ENCODE data around the gene FOXJ3. TPM values are rescaled to one million over a fixed set of nuclear protein-coding genes. Genes with fewer than 3 reads are reported as not detected.

FOXJ3 gene
- total RNA-seq, 4 donors from 2014 or later: 42.9 to 68.5 (median 52.5) TPM

DNA sequence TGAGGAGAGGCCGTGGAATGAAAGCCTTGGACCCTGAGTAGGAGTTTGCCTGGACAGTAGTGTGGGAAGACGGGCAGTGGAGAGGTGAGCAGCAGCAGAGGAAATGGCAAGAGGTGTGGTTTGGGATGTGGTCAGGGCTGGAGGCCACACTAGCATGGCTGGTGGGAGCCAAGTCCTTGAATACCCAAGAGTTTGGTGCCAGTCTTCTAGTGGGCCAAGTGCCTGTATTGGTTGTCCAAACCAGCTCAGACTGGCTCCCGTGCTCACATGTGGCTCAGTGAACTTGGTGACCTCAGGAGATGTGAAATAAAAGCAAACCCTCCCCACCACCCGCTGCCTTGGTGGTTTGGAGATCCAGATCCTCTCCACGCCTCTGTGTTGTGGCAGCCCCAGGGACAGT, 172.9 kb downstream of the FOXJ3 start:
- DNase-seq: no peak
- TF ChIP-seq, protein P1, sequence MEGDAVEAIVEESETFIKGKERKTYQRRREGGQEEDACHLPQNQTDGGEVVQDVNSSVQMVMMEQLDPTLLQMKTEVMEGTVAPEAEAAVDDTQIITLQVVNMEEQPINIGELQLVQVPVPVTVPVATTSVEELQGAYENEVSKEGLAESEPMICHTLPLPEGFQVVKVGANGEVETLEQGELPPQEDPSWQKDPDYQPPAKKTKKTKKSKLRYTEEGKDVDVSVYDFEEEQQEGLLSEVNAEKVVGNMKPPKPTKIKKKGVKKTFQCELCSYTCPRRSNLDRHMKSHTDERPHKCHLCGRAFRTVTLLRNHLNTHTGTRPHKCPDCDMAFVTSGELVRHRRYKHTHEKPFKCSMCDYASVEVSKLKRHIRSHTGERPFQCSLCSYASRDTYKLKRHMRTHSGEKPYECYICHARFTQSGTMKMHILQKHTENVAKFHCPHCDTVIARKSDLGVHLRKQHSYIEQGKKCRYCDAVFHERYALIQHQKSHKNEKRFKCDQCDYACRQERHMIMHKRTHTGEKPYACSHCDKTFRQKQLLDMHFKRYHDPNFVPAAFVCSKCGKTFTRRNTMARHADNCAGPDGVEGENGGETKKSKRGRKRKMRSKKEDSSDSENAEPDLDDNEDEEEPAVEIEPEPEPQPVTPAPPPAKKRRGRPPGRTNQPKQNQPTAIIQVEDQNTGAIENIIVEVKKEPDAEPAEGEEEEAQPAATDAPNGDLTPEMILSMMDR (IDR thresholded peaks at IDR 0.05): no peak

DNA sequence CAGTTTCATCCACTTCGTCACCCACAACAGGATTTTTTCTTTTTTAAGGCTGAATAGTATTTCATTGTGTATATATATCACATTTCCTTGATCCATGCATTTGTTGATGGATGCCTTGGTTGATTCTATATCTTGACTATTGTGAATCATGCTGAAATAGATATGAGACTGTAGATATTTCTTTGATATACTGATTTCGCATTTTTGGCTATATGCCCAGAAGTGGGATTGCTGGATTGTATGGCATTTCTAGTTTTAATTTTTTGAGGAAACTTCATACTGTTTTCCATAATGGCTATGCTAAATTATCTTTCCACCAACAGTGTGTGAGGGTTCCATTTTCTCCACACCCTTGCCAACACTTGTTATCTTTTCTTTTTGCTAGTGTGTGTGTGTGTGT, 176.8 kb downstream of the FOXJ3 start:
- Histone ChIP-seq H3K4me3 (no peak overlapping the region), H3K36me3 (no peaks in the 10 kb centered on the region), H3K9me3 (peaks cover 0 to 8% (median 0%) of the 10 kb centered on the region in 4 donors), H3K27ac (no peak overlapping the region), H3K27me3 (no peaks in the 10 kb centered on the region), H3K4me1 (peaks cover 0 to 15% (median 0%) of the 10 kb centered on the region in 4 donors)
- no peak for DNase-seq
- no peak for TF ChIP-seq POLR2A (IDR thresholded peaks at IDR 0.05)
- TF ChIP-seq, protein P1 (IDR thresholded peaks at IDR 0.05): no peak

More for the DNA sequence above, 172.9 kb downstream of the FOXJ3 start:
- Histone ChIP-seq H3K4me1 (peaks cover 0 to 7% (median 0%) of the 10 kb centered on the region in 4 donors), H3K36me3 (no peaks in the 10 kb centered on the region), H3K4me3 (peak overlapping the region in 2 of 4 donors; percentile 51 to 57), H3K27ac (peak overlapping the region in 2 of 4 donors; percentile 19 to 61), H3K9me3 (peaks cover 0 to 8% (median 0%) of the 10 kb centered on the region in 4 donors), H3K27me3 (no peaks in the 10 kb centered on the region)

DNA sequence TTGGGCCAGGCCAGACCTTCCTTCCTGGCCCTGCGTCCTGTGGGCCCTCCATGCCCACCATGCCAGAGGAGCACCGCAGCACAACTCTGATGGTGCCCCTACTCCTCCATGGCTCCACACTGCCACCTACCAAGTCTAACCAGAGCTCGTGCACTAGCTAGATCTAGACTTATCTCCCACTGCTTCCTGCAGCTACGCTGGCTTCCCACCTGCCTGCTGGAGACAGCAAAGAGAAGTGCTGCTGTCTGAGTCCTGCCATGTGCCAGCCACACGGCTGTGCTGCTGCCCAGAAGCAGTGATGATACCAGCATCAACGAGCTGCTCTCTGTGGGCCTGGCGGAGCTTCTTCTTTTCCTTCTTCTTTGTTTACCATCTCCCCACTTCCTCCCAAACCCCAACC, 177.4 kb downstream of the FOXJ3 start:
- Histone ChIP-seq H3K9me3 (peaks cover 0 to 8% (median 0%) of the 10 kb centered on the region in 4 donors), H3K4me3 (no peak overlapping the region), H3K27me3 (no peaks in the 10 kb centered on the region), H3K27ac (no peak overlapping the region), H3K4me1 (peaks cover 0 to 21% (median under 1%) of the 10 kb centered on the region in 4 donors), H3K36me3 (no peaks in the 10 kb centered on the region)
- no peak for TF ChIP-seq POLR2A (IDR thresholded peaks at IDR 0.05)
- TF ChIP-seq, protein P1 (IDR thresholded peaks at IDR 0.05): no peak
- no peak for DNase-seq

DNA sequence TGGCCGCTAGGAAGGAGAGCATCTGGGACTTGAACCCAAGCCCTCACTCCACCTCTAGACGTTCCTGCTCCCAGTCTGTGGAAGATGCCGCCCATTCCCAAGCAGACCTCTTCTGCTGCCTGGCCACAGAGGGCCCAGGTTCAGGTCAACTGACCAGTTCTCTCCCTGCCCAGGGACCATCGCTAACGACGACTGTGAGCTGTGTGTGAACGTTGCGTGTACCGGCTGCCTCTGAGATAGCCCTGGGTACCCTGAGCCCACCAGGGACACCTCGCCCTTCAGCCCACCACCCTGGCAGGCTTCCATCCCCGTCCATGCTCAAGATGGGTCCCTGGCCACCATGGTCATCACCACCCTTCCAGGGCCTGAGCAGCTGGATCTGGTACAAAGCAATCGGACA, 179.7 kb downstream of the FOXJ3 start:
- no peaks in the 10 kb centered on the region for H3K27me3 ChIP-seq
- no peak overlapping the region for H3K4me3 ChIP-seq
- no peak for DNase-seq
- TF ChIP-seq POLR2A (IDR thresholded peaks at IDR 0.05): no peak
- TF ChIP-seq, protein P1 (IDR thresholded peaks at IDR 0.05): no peak
- peaks cover 0 to 26% (median 2%) of the 10 kb centered on the region in 4 donors for H3K4me1 ChIP-seq
- H3K9me3 ChIP-seq: no peaks in the 10 kb centered on the region
- no peak overlapping the region for H3K27ac ChIP-seq
- no peaks in the 10 kb centered on the region for H3K36me3 ChIP-seq

DNA sequence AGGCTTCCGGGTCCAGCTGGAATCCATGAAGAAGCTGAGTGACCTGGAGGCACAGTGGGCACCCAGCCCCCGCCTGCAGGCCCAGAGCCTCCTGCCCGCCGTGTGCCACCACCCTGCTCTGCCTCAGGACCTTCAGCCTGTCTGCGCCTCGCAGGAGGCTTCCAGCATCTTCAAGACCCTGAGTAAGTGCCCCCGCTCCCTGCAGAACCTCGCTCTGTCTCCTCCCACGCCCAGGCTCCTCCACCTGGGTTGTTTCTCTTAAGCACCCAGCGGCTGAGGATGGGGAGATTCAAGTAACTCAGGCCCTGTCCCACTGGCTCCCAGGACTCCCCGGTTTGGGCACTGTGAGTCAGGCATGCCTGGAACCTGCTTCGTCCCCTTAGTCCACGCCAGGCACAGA, 180.3 kb downstream of the FOXJ3 start:
- TF ChIP-seq, protein P1 (IDR thresholded peaks at IDR 0.05): no peak
- no peak for TF ChIP-seq POLR2A (IDR thresholded peaks at IDR 0.05)
- Histone ChIP-seq H3K4me1 (peaks cover 0 to 26% (median 2%) of the 10 kb centered on the region in 4 donors), H3K27ac (no peak overlapping the region), H3K9me3 (no peaks in the 10 kb centered on the region), H3K27me3 (no peaks in the 10 kb centered on the region), H3K36me3 (no peaks in the 10 kb centered on the region), H3K4me3 (peak overlapping the region in 1 of 4 donors; percentile 40)
- no peak for DNase-seq

DNA sequence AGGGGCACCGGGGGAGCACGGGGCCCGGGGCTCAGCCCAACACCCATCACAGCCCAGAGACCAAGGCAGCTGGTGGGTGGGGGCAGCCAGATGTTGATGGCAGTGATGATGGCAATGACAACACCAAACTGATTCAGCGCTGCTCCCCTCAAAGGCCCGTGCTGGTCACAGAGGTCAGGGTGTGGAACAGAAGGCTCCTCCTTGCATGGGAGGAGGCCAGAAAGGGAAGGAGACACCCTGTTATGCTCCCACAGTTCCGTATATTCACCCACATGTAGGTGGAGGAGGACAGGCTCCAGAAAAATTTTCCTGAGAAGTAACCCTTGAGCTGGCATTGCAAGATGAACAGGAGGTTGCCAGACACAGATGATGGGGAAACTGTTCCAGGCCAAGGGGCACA, 181.4 kb downstream of the FOXJ3 start:
- TF ChIP-seq, protein P1 (IDR thresholded peaks at IDR 0.05): no peak
- TF ChIP-seq POLR2A (IDR thresholded peaks at IDR 0.05): no peak
- peak overlapping the region in 3 of 4 donors; percentile 57 to 88 (median 85) for H3K27ac ChIP-seq

More for the DNA sequence above, 181.4 kb downstream of the FOXJ3 start:
- DNase-seq: peak in 2 of 3 donors; percentile 64 to 72
- peak overlapping the region in 2 of 4 donors; percentile 26 to 40 for H3K4me3 ChIP-seq
- no peaks in the 10 kb centered on the region for H3K27me3 ChIP-seq
- no peaks in the 10 kb centered on the region for H3K36me3 ChIP-seq
- H3K4me1 ChIP-seq: peaks cover 0 to 26% (median 2%) of the 10 kb centered on the region in 4 donors
- H3K9me3 ChIP-seq: no peaks in the 10 kb centered on the region
